ENCODE measurements around the gene CRYBB1. TPM values are rescaled to one million over a fixed set of nuclear protein-coding genes. Genes with fewer than 3 reads are reported as not detected.
A peak's percentile ranks its signal among the peaks of the same experiment; 100 is the strongest.

The CRYBB1 gene
- total and polyA plus RNA-seq, 2 donors (not counting 3 experiments of a cell fraction or from before 2014, with no cell fraction given): not detected

- H3K9me3 ChIP-seq (replicated peaks; ENCODE audit: control insufficient read depth, insufficient read depth, low read length): no peaks in the 10 kb centered on the region
- CTCF ChIA-PET: interaction anchor here (0.6 kb wide), 1 partner anchor 12 kb away, joined by 4 read pairs; no protein-coding TSS in a partner anchor
Measured at GRCh38 chr22:26606611-26607010, 11.2 kb downstream of the CRYBB1 start.

More at GRCh38 chr22:26606611-26607010, 11.2 kb downstream of the CRYBB1 start:
- TF ChIP-seq CTCF (IDR thresholded peaks at IDR 0.05; ENCODE audit: extremely low read depth in 1 of 2, insufficient read depth in 1 of 2, low read depth in 1 of 2, low read length in 2 of 2): no peak
- peak; percentile 25 for TF ChIP-seq FOS (IDR thresholded peaks at IDR 0.05; ENCODE audit: borderline replicate concordance, insufficient read depth, low read length)
- peak; percentile 33 for TF ChIP-seq JUN (IDR thresholded peaks at IDR 0.05; ENCODE audit: borderline replicate concordance, insufficient read depth, insufficient read length, low read depth)
- TF ChIP-seq MYC (IDR thresholded peaks at IDR 0.05; ENCODE audit: low read depth, low read length): no peak
- TF ChIP-seq MAX (IDR thresholded peaks at IDR 0.05; ENCODE audit: insufficient read depth, insufficient read length): no peak
- no peak for DNase-seq (ENCODE audit: low read depth, low spot score)
- H3K4me1 ChIP-seq (ENCODE audit: control insufficient read depth, extremely low read depth, insufficient read depth, low read length): no peaks in the 10 kb centered on the region
- dilution Hi-C loops (cut with MboI; ENCODE audit: extremely low pct_ligation_motif_present, low sequenced_read_pairs): no loop called here
- no peak for FAIRE-seq
- intact Hi-C loops (cut with micrococcal nuclease): no loop called here
- H3K79me2 ChIP-seq (ENCODE audit: control insufficient read depth, insufficient read depth, low read length): no peaks in the 10 kb centered on the region
- no peaks in the 10 kb centered on the region for H3K36me3 ChIP-seq (ENCODE audit: control insufficient read depth in 2 of 2, extremely low read depth in 1 of 2, insufficient read depth in 2 of 2, low read length in 2 of 2)
- H3K4me3 ChIP-seq (replicated peaks in 1 of 3; ENCODE audit: insufficient read depth in 1 of 3, low read depth in 1 of 3, low read length in 3 of 3): no peak overlapping the region
- POLR2A ChIA-PET: no interaction called here
- no peak overlapping the region for H3K27ac ChIP-seq (ENCODE audit: insufficient read depth, low read depth, low read length)
- H3K9ac ChIP-seq (replicated peaks; ENCODE audit: extremely low read depth, insufficient read depth, low read length): no peak overlapping the region
- H2AFZ ChIP-seq (ENCODE audit: low read depth, low read length): no peak overlapping the region
- no peaks in the 10 kb centered on the region for H3K9me1 ChIP-seq (replicated peaks; ENCODE audit: control insufficient read depth, extremely low read depth, insufficient read depth, low read length)
- no peaks in the 10 kb centered on the region for H4K20me1 ChIP-seq (replicated peaks; ENCODE audit: control insufficient read depth, extremely low read depth, insufficient read depth, low read length)
- BruUV-seq (replicated peaks): no TSS peak
- H3K27me3 ChIP-seq (ENCODE audit: control insufficient read depth in 2 of 2, insufficient read depth in 2 of 2, low read length in 2 of 2): peaks cover 0 to 3% of the 10 kb centered on the region in 2 experiments
- no peak overlapping the region for H3K4me2 ChIP-seq (ENCODE audit: insufficient read depth, low read length)

All from endothelial cell of umbilical vein (primary cell).